ENCODE measurements around the gene RNF157.

DNA sequence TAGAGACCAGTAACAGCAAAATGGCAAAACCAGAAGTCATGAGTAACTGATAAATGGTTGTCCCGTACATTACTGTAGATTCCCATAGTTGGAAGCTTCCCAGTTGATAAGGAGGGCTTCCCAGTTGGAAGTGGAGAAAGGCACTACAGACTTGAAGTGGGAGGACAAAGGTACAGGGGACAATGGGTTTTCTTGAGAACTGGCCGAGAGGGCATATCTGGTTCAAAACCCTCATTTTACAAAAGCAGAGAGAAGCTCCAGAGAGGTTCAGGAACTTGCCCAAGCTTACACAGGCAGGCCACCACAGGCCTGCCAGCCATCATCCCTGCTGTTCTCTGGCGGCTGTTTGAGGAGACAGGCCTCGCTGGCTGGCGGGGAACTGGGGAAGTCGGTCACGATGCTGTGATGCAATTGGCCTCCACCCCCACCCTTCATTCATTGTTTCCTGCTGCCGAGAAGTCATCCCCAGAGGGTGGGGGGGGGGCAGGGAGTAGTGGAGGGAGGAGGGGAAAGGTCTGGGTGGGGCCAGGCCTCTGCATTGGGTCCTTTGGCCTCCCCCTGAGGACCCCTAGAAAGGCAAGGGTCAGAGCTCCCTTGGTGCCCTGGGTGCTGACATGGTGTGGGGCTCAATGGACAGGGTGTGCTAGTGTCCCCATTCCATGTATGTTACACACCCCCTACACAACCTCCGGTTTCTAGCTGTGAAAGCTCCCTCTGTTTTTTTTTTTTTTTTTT is 27.9 kb upstream of the RNF157 start:
- TF ChIP-seq, protein P1, sequence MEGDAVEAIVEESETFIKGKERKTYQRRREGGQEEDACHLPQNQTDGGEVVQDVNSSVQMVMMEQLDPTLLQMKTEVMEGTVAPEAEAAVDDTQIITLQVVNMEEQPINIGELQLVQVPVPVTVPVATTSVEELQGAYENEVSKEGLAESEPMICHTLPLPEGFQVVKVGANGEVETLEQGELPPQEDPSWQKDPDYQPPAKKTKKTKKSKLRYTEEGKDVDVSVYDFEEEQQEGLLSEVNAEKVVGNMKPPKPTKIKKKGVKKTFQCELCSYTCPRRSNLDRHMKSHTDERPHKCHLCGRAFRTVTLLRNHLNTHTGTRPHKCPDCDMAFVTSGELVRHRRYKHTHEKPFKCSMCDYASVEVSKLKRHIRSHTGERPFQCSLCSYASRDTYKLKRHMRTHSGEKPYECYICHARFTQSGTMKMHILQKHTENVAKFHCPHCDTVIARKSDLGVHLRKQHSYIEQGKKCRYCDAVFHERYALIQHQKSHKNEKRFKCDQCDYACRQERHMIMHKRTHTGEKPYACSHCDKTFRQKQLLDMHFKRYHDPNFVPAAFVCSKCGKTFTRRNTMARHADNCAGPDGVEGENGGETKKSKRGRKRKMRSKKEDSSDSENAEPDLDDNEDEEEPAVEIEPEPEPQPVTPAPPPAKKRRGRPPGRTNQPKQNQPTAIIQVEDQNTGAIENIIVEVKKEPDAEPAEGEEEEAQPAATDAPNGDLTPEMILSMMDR (IDR thresholded peaks at IDR 0.05; ENCODE audit: low read length): no peak
- TF ChIP-seq EZH2 (optimal IDR thresholded peaks at IDR 0.05; ENCODE audit: low read depth, low read length): no peak

Measured in MM.1S (cell line).